ENCODE measurements around the gene ANKRD13C. TPM values are rescaled to one million over a fixed set of nuclear protein-coding genes. Genes with fewer than 3 reads are reported as not detected.

Gene ANKRD13C
- total and polyA plus RNA-seq, 2 of the 4 experiments (the other 2 are of a cell fraction): 8.3 to 10.9 TPM

- Histone ChIP-seq H3K9me3 (ENCODE audit: control insufficient read depth, insufficient read depth, low read length) (no peaks in the 10 kb centered on the region), H3K9ac (ENCODE audit: low read depth, low read length) (no peak overlapping the region), H3K79me1 (ENCODE audit: low read depth in 1 of 2, low read length in 2 of 2) (0 out of 4 replicates have a peak, but pooled peaks cover 0 to 3% of the 10 kb centered on the region in 2 experiments), H3K4me2 (ENCODE audit: low read depth, low read length) (no peak overlapping the region), H4K8ac (ENCODE audit: low read depth in 2 of 2, low read length in 2 of 2) (no peak overlapping the region), H3K14ac (replicated peaks; ENCODE audit: low read depth, low read length) (no peak overlapping the region), H3K56ac (ENCODE audit: extremely low read depth, insufficient read depth, low read length) (no peak overlapping the region), H3K27me3 (ENCODE audit: control insufficient read depth, insufficient read depth, low read length) (no peaks in the 10 kb centered on the region), H2BK15ac (ENCODE audit: low read depth, low read length) (no peak overlapping the region), H2BK20ac (ENCODE audit: low read depth, low read length) (no peak overlapping the region), H4K91ac (ENCODE audit: insufficient read depth, low read depth, low read length) (no peak overlapping the region), H4K5ac (ENCODE audit: low read depth, low read length) (no peak overlapping the region), H2BK120ac (ENCODE audit: low read depth, low read length) (no peak overlapping the region), H3K4me3 (ENCODE audit: insufficient read depth, low read depth, low read length) (no peak overlapping the region), H3K18ac (ENCODE audit: low read depth, low read length) (no peak overlapping the region), H3K4me1 (ENCODE audit: control insufficient read depth, insufficient read depth, low read length) (no peaks in the 10 kb centered on the region), H2AFZ (replicated peaks; ENCODE audit: low read length, poor library complexity) (no peak overlapping the region), H2BK5ac (ENCODE audit: low read depth, low read length, poor library complexity, severe bottlenecking) (no peak overlapping the region), H3K4ac (ENCODE audit: low read depth, low read length) (no peak overlapping the region), H3K23ac (ENCODE audit: low read depth, low read length) (no peak overlapping the region), H2AK5ac (ENCODE audit: low read depth, low read length) (no peak overlapping the region), H2AK9ac (replicated peaks; ENCODE audit: low read depth, low read length, poor library complexity) (no peak overlapping the region), H4K20me1 (ENCODE audit: insufficient read depth, low read length) (no peaks in the 10 kb centered on the region), H3K27ac (ENCODE audit: insufficient read depth, low read length) (no peak overlapping the region), H3K9me1 (ENCODE audit: insufficient read depth, low read length) (no peaks in the 10 kb centered on the region), H3K36me3 (ENCODE audit: control insufficient read depth, insufficient read depth, low read length) (peaks cover 3% of the 10 kb centered on the region; the same call in 1 of the 2 replicates)
- ATAC-seq (ENCODE audit: low read depth) (no peak), DNase-seq (no peak)
- in situ Hi-C loops (cut with MboI; ENCODE audit: low sequenced_read_pairs) (no loop called here), dilution Hi-C loops (cut with HindIII; ENCODE audit: low sequenced_read_pairs, unreplicated experiment) (no loop called here), intact Hi-C loops (cut with micrococcal nuclease) (no loop called here)
- no TSS peak for BruUV-seq (replicated peaks)
- no CpG with 5 or more reads among the region's 3 CpGs for WGBS, 2 experiments (ENCODE audit: extremely low coverage in 2 of 2, insufficient read length in 1 of 2)
- POLR2A ChIA-PET (ENCODE audit: unreplicated experiment): no interaction called here
- TF ChIP-seq ELK1 (IDR thresholded peaks at IDR 0.05; ENCODE audit: borderline replicate concordance, low read depth, low read length): no peak
- TF ChIP-seq MXI1 (IDR thresholded peaks at IDR 0.05; ENCODE audit: borderline replicate concordance, low read depth, low read length): no peak
- TF ChIP-seq MAZ (IDR thresholded peaks at IDR 0.05; ENCODE audit: borderline replicate concordance, low read depth, low read length): no peak
- TF ChIP-seq POLR2A (IDR thresholded peaks at IDR 0.05; ENCODE audit: low read depth, low read length): no peak
- TF ChIP-seq CTCF (conservative IDR thresholded peaks at IDR 0.05; ENCODE audit: low read depth, low read length): no peak
- CTCF ChIA-PET: interaction anchor here (0.7 kb wide), 1 partner anchor 137 kb away, joined by 5 read pairs; no protein-coding TSS in a partner anchor
Measured at GRCh38 chr1:70364439-70364838, 9.9 kb upstream of the ANKRD13C start.
